Activated B cell treated with CpG ODN at 0.5 μM for 24 hours (primary cell): ENCODE data around the gene INSYN2B. TPM values are rescaled to one million over a fixed set of nuclear protein-coding genes. Genes with fewer than 3 reads are reported as not detected.
"Not testable (repeated sequence)": the region's sequence is repeated elsewhere in the genome, so short reads cannot be mapped to it uniquely, and the experiment has no call there.

Experiments
- ATAC-seq: fragments of 200-7000 bp; cut with Tn5 transposase; one replicate; pipeline ENCODE4 v1.10.0; 2021; ENCODE audit warnings: low read depth, mild to moderate bottlenecking, moderate library complexity
- CTCF ChIA-PET: fragments of 350-600 bp; sonication (Branson Sonifier 250); formaldehyde crosslinking; loops from one replicate; lab custom pipeline; 2021; ENCODE audit warnings: antibody characterized with exemption; lab: Charles Lee
- POLR2A ChIA-PET: fragments of 350-600 bp; sonication (Branson Sonifier 250); formaldehyde crosslinking; loops from one replicate; lab custom pipeline; 2021; ENCODE audit warnings: antibody characterized with exemption; lab: Charles Lee
- DNase-seq: peaks from one replicate; pipeline ENCODE4 v3.0.0; 2022
- H3K27ac Mint-ChIP-seq: one replicate; pipeline ENCODE4 v1.8.0; 2020; ENCODE audit warnings: mixed read lengths
- H3K27me3 Mint-ChIP-seq: one replicate; pipeline ENCODE4 v1.8.0; 2021; ENCODE audit warnings: mixed read lengths
- H3K36me3 Mint-ChIP-seq: one replicate; pipeline ENCODE4 v1.8.0; 2021; ENCODE audit warnings: low read depth, mixed read lengths
- H3K4me1 Mint-ChIP-seq: one replicate; pipeline ENCODE4 v1.8.0; 2021; ENCODE audit warnings: mixed read lengths
- H3K4me3 Mint-ChIP-seq: one replicate; pipeline ENCODE4 v1.8.0; 2020; ENCODE audit warnings: mild to moderate bottlenecking, mixed read lengths
- H3K9me3 Mint-ChIP-seq: one replicate; pipeline ENCODE4 v1.8.0; 2020; ENCODE audit warnings: mixed read lengths
- intact Hi-C: fragments of 100-400 bp; cut with micrococcal nuclease; formaldehyde crosslinking; loops from one replicate; pipeline ENCODE4 v1.15.1; 2024
- total RNA-seq: library from RNA; stranded (reverse); gene quantifications from 2 replicates; pipeline ENCODE4 v1.2.3, GENCODE V29; 2022
- TF ChIP-seq, protein P1 (sequence below): fragments of 200-600 bp; IDR thresholded peaks from one replicate; pipeline ENCODE4 v1.8.0; 2022; ENCODE audit warnings: antibody characterized with exemption, mild to moderate bottlenecking

INSYN2B gene
- total RNA-seq, 1 donor from 2014 or later, result not detected

- Mint-ChIP-seq H3K36me3 (peaks cover 91% of the 10 kb centered on the region), H3K4me1 (no peaks in the 10 kb centered on the region), H3K9me3 (no peaks in the 10 kb centered on the region), H3K27ac (no peak overlapping the region), H3K4me3 (no peak overlapping the region), H3K27me3 (no peaks in the 10 kb centered on the region)
- CTCF ChIA-PET, result no interaction called here
- ATAC-seq (no peak), DNase-seq (no peak)
- intact Hi-C loops, result no loop called here
- POLR2A ChIA-PET, result no interaction called here
- TF ChIP-seq, protein P1, sequence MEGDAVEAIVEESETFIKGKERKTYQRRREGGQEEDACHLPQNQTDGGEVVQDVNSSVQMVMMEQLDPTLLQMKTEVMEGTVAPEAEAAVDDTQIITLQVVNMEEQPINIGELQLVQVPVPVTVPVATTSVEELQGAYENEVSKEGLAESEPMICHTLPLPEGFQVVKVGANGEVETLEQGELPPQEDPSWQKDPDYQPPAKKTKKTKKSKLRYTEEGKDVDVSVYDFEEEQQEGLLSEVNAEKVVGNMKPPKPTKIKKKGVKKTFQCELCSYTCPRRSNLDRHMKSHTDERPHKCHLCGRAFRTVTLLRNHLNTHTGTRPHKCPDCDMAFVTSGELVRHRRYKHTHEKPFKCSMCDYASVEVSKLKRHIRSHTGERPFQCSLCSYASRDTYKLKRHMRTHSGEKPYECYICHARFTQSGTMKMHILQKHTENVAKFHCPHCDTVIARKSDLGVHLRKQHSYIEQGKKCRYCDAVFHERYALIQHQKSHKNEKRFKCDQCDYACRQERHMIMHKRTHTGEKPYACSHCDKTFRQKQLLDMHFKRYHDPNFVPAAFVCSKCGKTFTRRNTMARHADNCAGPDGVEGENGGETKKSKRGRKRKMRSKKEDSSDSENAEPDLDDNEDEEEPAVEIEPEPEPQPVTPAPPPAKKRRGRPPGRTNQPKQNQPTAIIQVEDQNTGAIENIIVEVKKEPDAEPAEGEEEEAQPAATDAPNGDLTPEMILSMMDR, result no peak
Observed at GRCh38 chr5:169842699-169843098, 137.6 kb downstream of the INSYN2B start.

GRCh38 chr5:169840405-169840804, 139.9 kb downstream of the INSYN2B start:
- ATAC-seq, result no peak
- TF ChIP-seq, protein P1, result no peak
- H3K27ac Mint-ChIP-seq, result no peak overlapping the region
- CTCF ChIA-PET, result no interaction called here
- no peak overlapping the region for H3K4me3 Mint-ChIP-seq
- POLR2A ChIA-PET, result no interaction called here
- H3K4me1 Mint-ChIP-seq, result no peaks in the 10 kb centered on the region
- H3K27me3 Mint-ChIP-seq, result no peaks in the 10 kb centered on the region
- intact Hi-C loops, result no loop called here
- H3K9me3 Mint-ChIP-seq, result no peaks in the 10 kb centered on the region
- no peak for DNase-seq
- H3K36me3 Mint-ChIP-seq, result peaks cover 75% of the 10 kb centered on the region

- ChIA-PET POLR2A (no interaction called here), CTCF (no interaction called here)
- TF ChIP-seq, protein P1, result no peak
- Mint-ChIP-seq H3K27ac (no peak overlapping the region), H3K4me1 (no peaks in the 10 kb centered on the region), H3K36me3 (peaks cover 62% of the 10 kb centered on the region), H3K27me3 (no peaks in the 10 kb centered on the region), H3K9me3 (no peaks in the 10 kb centered on the region), H3K4me3 (no peak overlapping the region)
- intact Hi-C loops, result no loop called here
- no peak for ATAC-seq
- no peak for DNase-seq
Observed at GRCh38 chr5:169838688-169839087, 141.6 kb downstream of the INSYN2B start.

DNA sequence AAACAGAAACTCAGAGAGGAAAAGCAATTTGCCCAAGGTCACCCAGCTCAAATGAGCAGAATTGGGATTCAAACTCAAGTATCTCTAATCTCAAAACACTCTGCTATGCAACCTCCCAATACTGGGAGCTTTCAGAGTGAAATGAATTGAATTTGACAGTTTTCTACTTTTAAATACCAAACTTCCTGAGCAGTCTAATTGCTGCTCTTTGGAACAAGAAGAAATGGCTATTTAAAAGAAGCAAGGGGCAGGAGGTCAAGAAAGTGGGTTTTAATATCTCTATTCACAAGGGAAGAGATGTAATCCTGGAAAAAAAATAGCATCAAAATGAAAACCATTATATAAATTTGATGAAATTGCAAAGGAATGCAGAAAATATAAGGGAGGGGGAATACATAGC, 142.6 kb downstream of the INSYN2B start:
- intact Hi-C loops, result no loop called here
- ATAC-seq (no peak), DNase-seq (no peak)
- Mint-ChIP-seq H3K4me3 (no peak overlapping the region), H3K27ac (no peak overlapping the region), H3K9me3 (no peaks in the 10 kb centered on the region), H3K4me1 (no peaks in the 10 kb centered on the region), H3K27me3 (no peaks in the 10 kb centered on the region), H3K36me3 (peaks cover 63% of the 10 kb centered on the region)
- CTCF ChIA-PET, result no interaction called here
- POLR2A ChIA-PET, result no interaction called here
- TF ChIP-seq, protein P1, result no peak

GRCh38 chr5:169836835-169837536, 143.3 kb downstream of the INSYN2B start:
- Mint-ChIP-seq H3K36me3 (peaks cover 61% of the 10 kb centered on the region), H3K9me3 (no peaks in the 10 kb centered on the region), H3K27me3 (no peaks in the 10 kb centered on the region), H3K27ac (no peak overlapping the region), H3K4me1 (no peaks in the 10 kb centered on the region), H3K4me3 (no peak overlapping the region)
- DNase-seq, result no peak
- ATAC-seq, result no peak
- TF ChIP-seq, protein P1, result no peak
- ChIA-PET CTCF (no interaction called here), POLR2A (no interaction called here)
- intact Hi-C loops, result no loop called here

- H3K27ac Mint-ChIP-seq, CTCF ChIA-PET, intact Hi-C loops: not testable (repeated sequence)
Observed at GRCh38 chr5:169834540-169834939, 145.8 kb downstream of the INSYN2B start.

GRCh38 chr5:169833681-169834292, 146.5 kb downstream of the INSYN2B start:
- H3K27me3 Mint-ChIP-seq, CTCF ChIA-PET, ATAC-seq, intact Hi-C loops, H3K27ac Mint-ChIP-seq, DNase-seq, H3K9me3 Mint-ChIP-seq, POLR2A ChIA-PET, H3K4me3 Mint-ChIP-seq, H3K4me1 Mint-ChIP-seq: not testable (repeated sequence)
- peaks cover 49% of the 10 kb centered on the region for H3K36me3 Mint-ChIP-seq

More at GRCh38 chr5:169834540-169834939, 145.8 kb downstream of the INSYN2B start:
- H3K9me3 Mint-ChIP-seq, POLR2A ChIA-PET, ATAC-seq, DNase-seq, H3K4me1 Mint-ChIP-seq, H3K4me3 Mint-ChIP-seq, H3K27me3 Mint-ChIP-seq: not testable (repeated sequence)
- peaks cover 53% of the 10 kb centered on the region for H3K36me3 Mint-ChIP-seq
